ENCODE data around the gene EN2.

EN2 gene

DNA sequence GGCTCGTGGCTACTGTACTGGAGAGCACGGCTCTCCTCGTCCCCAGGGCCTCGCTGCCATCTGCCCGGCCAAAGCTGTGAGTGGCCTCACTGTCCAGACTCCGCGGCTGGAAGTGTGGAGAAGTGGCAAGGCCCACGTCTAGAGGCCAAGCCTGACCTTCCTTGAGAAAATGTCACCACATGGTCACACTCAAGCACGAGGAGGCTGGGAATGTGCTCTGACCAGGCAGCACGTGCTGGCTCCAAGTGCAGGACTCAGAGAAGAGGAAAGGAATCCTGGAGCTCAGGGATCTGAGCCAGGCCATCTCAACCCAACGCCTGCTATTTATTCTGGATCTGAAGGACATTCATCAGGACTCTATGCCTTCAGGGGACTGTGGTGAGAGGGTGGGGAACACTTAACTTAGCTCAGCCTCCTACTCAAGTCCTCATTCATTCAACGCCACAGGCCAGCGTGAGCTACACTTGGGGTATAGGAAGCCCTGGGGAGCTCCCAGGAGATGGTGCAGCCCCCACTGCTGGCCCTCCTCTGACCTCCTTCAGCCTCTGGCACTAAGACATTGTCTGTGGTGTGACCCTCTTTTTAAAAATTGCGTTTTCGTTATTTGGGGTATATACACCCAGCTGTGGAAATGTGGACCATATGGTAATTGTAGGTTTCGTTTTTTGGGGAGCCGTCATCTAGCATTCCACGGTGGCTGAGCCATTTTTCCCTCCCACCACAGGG, 29.0 kb downstream of the EN2 start:
- no peak for DNase-seq (ENCODE audit: low spot score)

GRCh38 chr7:155487509-155488482, 29.9 kb downstream of the EN2 start:
- DNase-seq (ENCODE audit: low spot score), result no peak

DNA sequence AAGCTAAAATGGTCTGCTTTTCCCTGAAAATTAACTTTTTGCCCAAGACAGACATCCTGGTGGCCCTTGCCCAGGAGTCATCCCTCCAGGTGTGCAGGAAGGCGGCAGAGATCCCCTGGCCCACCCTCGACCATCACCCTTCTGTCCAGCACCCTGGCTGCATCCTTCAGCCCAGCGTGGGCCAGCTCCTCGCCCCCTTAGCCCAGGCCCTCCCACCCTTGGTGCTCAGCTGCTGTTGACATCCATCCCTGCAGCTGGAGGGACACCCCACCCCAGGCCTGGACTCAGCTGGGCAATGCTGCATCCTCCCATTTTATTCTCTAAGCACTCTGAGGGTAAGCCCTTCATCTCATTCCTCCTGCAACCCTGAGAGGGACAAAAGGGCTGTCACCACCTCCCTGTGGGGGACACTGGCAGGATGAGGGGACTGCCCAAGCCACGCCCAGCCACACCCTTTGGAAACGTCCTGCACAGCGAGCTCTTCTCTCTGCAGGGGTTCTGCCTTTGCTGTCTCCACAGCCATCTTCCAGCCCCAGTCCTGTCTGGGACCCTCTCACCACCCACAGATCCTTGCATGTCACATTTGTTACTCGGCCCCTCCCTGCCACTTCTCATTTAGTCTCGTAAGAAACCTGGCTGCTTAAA, 30.7 kb downstream of the EN2 start:
- DNase-seq (ENCODE audit: low spot score), result no peak

- no peak for DNase-seq (ENCODE audit: low spot score)
These were observed 31.4 kb downstream of the EN2 start for GRCh38 chr7:155489158-155489840.

DNA sequence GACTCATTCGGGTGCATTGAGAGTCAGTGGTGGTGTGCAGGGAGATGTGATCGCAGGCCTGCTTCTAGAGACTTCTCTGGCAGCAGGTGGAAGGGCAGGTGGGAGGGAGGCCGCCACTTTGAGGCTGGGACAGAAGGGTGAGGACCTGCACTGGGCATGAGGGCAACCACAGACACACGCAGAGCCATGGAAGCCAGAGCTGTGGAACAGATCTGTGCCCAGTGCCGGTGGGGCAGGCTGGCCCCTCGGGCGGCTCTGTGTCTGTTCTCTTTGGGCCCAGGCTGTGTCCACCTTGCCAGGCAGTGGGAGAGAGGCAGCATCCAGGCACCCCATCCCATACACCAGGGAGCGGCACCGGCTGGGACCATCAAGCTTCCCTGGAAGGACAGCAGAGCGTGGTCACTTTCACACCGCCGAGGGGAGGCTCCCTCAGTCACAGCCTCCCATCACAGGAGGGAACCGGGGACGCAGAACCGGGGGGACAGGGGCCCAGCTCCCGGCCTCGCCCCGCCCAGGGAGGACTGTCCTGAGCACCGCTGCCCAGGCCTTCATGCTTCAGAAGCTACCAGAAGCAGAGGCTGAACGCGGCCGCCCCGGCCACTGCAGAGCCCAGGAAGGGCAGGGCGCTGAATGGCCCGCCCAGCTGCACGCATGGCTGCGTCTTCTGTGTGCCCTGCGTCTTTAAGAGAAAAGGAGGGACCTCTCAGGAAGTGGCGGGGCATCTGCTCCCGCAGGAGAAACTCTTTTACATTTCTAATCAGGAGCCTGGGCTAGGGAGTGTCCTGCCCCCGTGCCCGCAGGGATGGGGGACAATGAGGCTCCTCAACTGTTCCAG, 32.1 kb downstream of the EN2 start:
- DNase-seq (ENCODE audit: low spot score), result no peak

- no peak for DNase-seq (ENCODE audit: low spot score)
These were observed 33.0 kb downstream of the EN2 start for GRCh38 chr7:155490697-155491628.

DNA sequence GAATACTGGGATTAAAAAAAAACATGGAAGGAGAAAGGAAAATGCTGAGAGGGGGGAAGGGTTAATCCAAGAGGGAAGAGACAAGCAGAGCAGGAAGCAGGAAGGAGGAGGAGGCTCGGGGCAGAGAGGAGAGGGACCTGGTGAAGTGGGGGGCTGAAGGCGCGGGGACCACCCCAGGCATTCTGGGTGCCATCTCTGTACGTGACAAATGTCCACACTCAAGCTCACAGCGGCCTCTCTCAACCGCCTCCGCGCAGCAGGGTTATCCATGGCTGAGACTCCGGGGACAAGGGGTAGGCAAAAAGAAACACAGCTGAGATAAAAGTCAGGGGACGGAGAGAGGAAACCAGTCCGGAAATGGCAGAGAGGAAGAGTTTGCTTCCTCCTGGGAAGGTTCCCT, 33.9 kb downstream of the EN2 start:
- no peak for DNase-seq (ENCODE audit: low spot score)

DNA sequence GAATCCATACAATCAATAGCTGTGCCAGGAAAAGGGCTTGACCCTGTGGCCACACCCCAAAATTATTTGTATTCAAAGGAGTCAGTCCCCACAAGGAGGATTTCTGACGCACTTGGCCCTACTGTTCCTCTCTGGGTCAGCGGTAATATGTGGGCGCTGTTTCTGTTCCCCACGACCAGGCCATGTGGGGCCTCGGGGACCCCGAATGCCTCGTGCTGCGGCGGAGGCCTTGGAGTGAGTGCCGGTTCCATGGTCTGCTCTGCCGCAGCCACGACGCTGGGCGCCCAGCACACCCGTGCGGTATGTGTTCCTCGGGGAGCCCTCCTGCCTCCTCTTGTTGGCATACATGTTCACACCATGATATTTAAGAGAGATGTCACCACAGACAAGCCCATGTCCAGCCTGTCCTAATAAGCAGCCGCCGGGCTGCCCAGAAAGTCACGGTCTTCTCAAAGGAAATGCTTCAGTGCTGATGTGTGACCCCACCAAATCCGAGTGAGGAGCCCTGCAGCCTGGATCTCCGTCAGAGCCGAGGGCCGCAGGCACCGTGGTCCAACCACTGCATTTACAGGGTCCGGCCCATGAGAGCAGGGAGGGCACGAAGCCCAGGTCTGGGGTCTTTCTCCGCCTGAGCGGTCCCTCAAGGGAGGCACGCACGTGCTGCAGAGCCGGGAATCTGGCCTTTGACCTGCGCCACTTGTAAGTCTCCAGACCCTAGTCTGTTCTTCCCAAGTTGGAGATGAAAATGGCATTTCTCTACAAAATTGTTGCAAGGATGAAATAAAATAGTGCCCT, 36.0 kb downstream of the EN2 start:
- DNase-seq (ENCODE audit: low spot score), result no peak

DNA sequence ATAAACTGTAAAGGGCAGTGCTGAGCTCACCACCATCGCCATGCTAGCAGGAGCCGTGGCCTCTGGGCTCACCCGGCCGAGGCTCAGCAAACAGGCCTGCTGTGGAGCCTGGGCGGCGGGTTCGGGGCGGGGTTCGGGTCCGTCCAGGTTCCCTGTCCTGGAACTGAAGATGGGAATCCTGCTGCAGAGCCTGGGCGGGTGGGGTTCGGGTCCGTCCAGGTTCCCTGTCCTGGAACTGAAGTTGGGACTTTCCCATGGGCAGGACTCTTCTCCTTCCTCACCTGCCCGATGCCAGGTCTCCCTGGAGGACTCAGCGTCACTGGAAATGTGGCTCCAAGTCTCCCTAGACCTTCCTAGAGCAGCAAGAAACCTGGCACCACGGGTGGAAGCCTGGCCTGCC, 36.6 kb downstream of the EN2 start:
- no peak for DNase-seq (ENCODE audit: low spot score)

DNA sequence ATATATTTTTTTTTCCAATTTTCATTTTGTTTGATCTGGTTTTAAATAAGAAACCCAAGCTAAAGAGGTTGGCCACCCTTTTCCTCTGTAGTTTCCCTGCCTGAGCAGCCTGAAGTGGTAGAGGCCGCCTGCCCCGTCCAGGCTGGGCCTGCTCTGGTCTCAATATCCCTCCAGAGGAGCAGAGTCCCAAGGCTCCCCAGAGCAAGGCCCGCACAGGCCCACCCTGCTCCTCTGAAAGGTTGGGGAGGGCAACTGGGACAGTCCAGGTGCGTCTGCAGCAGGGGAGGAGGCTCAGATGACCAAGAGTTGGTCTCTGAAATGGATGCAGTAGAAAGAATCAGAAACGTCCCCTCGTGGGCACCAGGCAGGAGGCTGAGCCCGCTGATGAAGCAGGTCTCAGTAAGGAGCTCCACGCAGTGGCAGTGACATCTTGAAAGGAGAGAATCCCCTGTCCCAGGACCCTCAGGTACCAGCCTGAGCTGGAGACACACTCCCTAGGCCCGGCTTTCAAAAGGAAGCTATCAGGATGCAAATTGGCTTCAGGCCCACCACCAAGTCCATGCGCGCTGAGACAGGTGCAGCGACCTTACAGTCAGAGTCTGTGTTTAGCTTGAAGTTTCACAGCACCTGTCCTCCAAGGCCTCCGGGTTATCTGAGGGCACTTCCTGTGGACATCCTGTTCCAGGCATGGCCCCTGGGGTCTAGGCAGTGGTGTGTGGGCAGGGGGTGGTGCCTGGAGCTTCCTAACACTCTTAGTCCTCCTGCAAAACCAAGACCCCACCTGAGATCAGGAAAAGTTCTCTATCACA, 37.7 kb downstream of the EN2 start:
- no peak for DNase-seq (ENCODE audit: low spot score)

- DNase-seq (ENCODE audit: low spot score), result no peak
These were observed 38.5 kb downstream of the EN2 start for GRCh38 chr7:155496267-155497005.

- no peak for DNase-seq (ENCODE audit: low spot score)
These were observed 39.4 kb downstream of the EN2 start for GRCh38 chr7:155497149-155497901.

DNA sequence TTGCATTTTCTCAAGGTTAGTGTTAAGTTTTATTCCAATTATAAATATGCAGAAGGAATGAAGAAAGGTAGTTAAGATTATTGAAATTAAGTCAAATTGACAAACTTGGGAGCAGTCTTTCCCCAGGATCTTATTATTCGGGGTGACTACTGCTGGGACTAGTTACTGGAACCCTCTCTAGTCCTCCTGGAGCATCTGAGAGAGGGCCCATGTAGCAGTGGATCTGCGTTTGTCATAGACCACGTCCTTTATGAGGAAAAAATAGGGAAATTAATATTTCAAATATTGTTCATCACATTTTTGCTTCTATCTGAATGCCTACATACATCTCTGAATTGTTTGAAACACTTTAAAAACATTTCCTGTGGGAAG, 47.5 kb downstream of the EN2 start:
- DNase-seq (ENCODE audit: low spot score), result no peak

DNA sequence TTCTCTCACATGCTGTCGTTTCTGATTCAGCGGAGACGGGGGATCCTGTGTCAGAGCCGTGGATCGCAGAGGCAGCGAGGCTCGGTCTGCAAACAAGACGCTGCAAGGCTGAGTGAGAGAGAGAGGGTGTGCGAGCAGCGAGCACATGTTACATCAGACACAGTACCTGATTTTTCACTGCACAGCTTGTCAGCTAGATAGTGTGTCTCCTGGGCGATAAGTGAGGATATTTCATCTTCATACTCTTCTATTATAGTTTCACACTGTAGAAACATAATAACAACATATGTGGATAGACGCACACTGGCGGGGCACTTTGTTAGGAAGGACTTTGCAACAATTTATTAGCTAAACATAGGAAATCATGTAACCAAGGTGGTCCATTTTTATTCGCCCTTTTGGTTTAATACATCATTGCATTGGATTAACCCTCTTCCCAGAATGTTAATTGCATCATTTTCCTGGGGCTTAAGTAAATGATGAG, 49.0 kb downstream of the EN2 start:
- no peak for DNase-seq (ENCODE audit: low spot score)

DNA sequence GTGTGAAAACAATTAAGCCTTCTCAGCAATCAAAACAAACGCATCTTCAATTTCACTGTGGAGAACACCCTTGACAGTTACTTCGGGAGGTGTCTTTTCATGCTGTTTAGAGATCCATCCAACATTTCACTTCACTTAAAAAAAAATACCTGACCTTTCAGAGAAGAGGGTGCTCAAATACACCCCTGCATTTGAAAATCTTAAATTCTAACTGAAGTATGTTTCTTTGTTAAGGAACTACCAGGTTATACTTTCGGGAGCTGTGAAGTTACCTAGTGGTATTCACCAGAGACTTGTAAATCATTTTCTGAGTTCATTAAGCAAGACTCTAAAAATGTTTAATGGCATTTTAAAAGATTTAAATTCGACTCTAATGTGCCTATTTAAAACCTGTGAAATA, 49.6 kb downstream of the EN2 start:
- DNase-seq (ENCODE audit: low spot score), result no peak

- no peak for DNase-seq (ENCODE audit: low spot score)
These were observed 50.7 kb downstream of the EN2 start for GRCh38 chr7:155508376-155509358.

Measured in hematopoietic multipotent progenitor cell treated with erythropoietin and hydrocortisone succinate and interleukin-3 and kit ligand, for 17 days (in vitro differentiated cells).